HG03575 (cell line): ENCODE data around the gene C2orf92.
"Not testable (repeated sequence)": the region's sequence is repeated elsewhere in the genome, so short reads cannot be mapped to it uniquely, and the experiment has no call there.

Experiments
- ATAC-seq: cut with Tn5 transposase; IDR thresholded peaks from one replicate; pipeline ENCODE4 v1.9.1; 2021; ENCODE audit not compliant: unreplicated experiment, insufficient number of reproducible peaks, low FRiP score; ENCODE audit errors: extremely low read depth

C2orf92 gene

DNA sequence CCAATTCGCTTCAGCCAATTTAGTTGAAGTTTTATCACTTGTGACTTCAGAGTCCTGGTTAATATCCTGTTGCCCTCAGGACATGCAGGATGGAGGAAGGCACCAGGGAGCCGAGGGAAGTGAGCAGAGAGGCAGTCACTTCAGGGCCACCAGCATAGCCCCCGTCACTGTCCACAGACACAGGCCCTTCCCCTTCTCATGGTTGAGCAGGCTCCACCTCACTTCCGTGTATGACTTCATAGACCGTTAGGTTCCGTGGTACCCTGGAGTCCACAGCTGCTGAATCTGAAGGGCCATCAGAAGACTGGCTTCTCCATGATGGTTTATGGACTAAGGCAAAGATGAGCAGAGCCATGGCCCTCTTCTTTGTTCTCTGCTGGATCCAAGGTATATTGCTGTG, at the start of gene C2orf92:
Gene C2orf92, plus strand, starts transcription at position 266 of the 400 bp plus-strand sequence. Its CDS starts 76 bp downstream, at position 342.
- no peak for ATAC-seq

- not testable (repeated sequence) for ATAC-seq
These were observed 49.0 kb upstream of the C2orf92 start for GRCh38 chr2:97620492-97620891.

GRCh38 chr2:97622976-97623375, 46.5 kb upstream of the C2orf92 start:
- not testable (repeated sequence) for ATAC-seq

DNA sequence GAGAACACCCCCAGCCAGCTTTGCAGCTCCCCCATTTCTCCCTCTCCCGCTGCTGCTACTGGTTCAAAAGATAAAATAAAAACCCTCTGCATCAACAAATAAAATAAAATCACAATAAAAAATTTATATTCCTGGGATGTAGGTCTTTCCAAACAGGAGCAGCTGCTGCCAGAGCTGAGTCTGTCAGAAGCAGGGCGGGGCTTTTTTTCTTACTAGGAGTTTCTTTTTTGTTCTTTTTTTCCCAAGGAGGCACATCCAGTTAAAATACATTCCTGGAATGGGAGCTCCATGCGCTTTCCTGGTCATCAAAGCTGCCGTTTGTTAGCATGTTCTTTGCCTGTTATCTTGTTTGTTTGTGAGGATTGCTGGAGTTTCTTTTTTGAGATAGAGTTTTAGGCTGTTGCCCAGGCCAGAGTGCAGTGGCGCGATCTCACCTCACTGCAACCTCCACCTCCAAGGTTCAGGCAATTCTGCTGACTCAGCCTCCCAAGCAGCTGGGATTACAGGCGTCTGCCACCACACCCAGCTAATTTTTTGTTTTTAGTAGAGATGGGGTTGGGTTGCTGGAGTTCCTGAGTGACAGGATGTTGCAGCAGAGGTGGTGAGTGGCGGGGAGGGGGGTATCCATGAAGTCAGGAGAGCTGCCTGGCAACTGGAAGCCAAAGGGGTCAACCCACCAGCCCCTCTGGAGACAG, 44.0 kb upstream of the C2orf92 start:
- not testable (repeated sequence) for ATAC-seq

GRCh38 chr2:97626049-97626430, 43.5 kb upstream of the C2orf92 start:
- ATAC-seq, result not testable (repeated sequence)

- no peak for ATAC-seq
These were observed 25.3 kb upstream of the C2orf92 start for GRCh38 chr2:97644023-97644717.

DNA sequence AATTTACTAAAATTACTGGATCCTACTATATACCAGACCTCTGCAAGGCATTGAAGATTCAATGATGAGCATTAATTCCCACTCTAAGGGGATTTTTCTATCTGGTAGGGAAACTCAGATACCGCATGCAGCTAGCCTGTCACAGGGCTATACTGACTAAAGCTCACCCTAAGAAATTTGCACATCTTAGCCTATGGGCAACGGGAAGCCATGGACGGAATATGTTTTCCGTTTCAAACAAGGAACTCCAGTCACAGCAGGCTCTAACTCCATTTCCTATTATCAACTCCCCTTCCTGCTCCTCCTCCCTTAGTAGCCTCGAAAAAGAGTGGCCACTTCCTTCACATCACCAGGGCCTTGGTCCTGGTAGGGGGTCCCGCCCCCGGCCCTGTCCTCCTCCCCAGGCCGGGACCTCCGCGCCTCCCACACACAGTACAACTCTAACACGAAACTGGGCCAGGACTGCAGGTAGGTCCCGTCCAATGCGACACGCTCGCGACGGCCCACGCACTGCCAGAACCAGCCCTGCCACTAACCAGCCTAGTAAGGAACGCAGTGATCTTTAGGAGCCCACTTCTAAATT, 24.3 kb upstream of the C2orf92 start:
- ATAC-seq, result peak; percentile 12

DNA sequence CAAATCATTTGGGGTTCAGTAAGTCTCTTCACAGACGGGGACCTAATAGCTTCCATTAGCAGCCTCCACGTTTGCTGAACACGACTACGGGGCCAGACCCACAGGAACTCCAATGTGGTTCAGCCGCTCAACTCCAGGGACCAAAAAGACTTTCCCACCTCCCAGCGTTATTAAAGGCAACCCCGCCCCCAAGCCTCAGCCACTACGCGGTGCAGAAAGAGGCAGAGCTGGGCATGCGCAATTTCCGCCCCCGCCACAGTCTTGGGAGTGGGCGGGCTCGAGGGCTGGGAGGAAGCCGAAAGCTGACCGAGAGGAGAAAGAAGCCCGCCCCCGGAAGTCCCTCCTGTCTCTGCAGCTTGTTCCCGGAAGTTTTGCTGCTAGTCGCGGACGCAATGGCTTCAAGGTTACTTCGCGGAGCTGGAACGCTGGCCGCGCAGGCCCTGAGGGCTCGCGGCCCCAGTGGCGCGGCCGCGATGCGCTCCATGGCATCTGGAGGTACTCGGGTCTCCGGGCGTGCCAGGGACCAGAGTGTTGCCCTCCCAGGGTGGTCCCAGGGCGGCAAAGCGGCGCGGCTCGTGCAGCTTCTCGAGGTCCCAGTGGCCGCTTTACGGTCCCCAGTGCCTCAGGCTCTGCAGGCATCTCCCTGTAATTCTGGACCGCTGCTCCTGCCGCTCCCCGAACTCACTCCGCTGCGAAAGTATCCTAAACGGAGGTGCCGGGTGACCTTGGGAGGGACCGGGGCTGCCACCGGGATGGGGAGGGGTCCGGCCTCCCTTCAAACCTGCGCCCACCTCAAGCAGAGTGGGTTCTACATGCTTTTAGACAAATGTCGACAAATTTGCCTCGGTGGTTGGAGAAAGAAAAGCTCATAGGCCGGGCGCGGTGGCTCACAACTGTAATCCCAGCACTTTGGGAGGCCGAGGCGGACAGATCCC, 23.6 kb upstream of the C2orf92 start, which contains the start of gene COX5B:
Gene COX5B, plus strand, starts transcription at position 368 of the 935 bp plus-strand sequence. Its CDS starts 25 bp downstream, at position 393.
- ATAC-seq, result peak; percentile 60

- no peak for ATAC-seq
These were observed 22.5 kb upstream of the C2orf92 start for GRCh38 chr2:97646977-97647376.

- no peak for ATAC-seq
These were observed 18.4 kb upstream of the C2orf92 start for GRCh38 chr2:97651114-97651513.

DNA sequence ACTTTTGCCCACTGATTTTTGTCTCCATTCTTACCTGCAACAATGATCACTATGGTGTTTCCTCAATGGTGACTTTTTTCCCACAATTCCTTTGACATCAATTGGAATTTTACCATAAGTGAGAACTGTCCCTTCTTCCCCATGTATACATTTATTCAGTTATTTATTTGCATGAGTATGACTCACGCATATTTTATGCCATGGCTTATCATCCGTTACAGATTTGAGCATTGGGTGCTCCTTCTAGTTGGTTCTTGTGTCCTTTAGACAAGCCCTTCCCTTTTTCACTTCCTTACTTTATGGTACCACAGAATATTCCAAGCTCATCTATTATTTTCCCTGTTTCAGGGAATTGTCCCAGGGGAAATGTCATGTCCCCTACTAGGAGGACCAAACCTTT, 16.0 kb upstream of the C2orf92 start:
- no peak for ATAC-seq

GRCh38 chr2:97653874-97654273, 15.6 kb upstream of the C2orf92 start:
- ATAC-seq, result no peak

DNA sequence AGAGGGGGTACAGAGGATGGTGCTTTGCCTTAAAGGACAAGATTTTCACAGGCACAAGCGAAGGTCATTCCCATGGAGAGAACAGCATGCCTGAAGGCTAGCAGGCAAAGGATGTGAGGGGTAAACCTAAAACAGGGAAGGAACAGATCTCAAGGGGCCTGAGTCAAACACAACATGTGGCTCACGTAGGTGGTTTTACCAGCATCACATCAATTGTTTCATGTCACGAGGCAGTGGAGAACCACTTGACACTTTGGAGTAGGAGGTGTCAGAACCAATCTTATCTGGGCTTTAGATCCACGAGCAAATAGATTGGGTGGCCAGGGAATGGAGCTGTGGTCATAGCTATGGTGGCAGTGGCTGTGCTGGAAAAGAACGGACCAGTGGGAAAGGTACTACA, 15.2 kb upstream of the C2orf92 start:
- ATAC-seq, result no peak

DNA sequence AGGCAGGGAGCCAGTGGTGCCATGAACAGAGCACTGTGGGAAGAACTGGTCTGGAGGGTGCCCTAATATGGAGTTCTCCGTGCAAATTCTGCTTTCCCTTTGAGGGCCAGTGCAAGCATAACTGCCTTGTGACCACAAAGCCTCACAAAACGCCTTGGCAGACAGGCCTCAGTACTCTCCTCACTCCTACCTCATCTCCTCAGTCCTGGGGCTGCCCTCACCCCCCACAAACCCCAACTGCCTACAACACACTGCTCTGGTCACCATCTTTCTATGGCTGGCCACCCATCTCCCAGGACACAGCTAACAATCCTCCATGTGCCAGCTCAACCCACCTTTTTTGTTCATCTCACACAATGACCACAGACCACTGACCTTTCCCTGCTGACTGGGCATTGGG, 14.7 kb upstream of the C2orf92 start:
- ATAC-seq, result no peak

DNA sequence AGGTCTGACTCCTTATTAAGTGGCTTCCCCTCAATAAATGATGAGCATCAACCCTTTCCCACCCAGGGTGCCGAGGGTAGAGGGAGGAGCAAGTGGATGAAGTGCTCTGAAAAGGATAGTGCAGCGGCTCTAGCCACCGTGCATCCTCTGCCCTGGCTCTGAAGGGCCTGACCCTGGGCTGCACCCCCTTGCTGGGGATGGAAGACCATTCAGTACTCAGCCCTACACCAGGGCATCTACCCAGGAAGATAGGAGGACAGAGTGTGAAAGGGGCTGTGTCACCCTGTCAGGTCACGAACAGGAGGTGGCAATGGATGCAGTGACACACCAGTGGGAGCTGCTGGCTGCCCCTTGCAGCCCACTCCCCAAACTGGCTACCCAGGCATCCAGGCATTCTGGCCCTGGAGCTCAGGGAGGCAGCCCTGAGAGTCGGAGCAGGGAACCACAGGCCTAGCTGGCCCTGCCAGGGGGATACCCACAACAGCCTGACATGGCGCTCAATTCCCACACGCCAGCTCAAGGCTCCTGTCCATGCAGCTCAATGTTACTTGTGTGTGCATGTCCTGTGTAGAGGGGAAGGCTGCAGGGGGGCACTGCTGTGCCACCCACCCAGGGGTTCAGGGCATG, 13.3 kb upstream of the C2orf92 start:
- no peak for ATAC-seq

- no peak for ATAC-seq
These were observed 12.5 kb upstream of the C2orf92 start for GRCh38 chr2:97656905-97657587.

GRCh38 chr2:97657986-97658690, 11.4 kb upstream of the C2orf92 start:
- ATAC-seq, result no peak
